K562 (cell line): ENCODE measurements around the gene ZNF45. TPM values are rescaled to one million over a fixed set of nuclear protein-coding genes. Genes with fewer than 3 reads are reported as not detected.

ENCODE experiments used
- CHD4 ChIP-seq: fragments of 200-600 bp; sonication (generic); IDR thresholded peaks from 3 replicates; pipeline ENCODE4 v1.6.1; 2012; ENCODE audit warnings: low read depth, mild to moderate bottlenecking, mixed read lengths, low read length, inconsistent platforms; ENCODE audit not compliant: insufficient read depth, insufficient replicate concordance, poor library complexity, severe bottlenecking
- DDX20 ChIP-seq: fragments of 450-650 bp; IDR thresholded peaks from 2 replicates; pipeline ENCODE4 v1.6.1; 2016; ENCODE audit warnings: missing genetic modification characterization, low read depth, mild to moderate bottlenecking, missing compliant biosample characterization, moderate library complexity
- DIDO1 ChIP-seq: fragments of 450-650 bp; IDR thresholded peaks from 2 replicates; pipeline ENCODE4 v1.6.1; 2016; ENCODE audit warnings: low read depth, missing biosample characterization, missing genetic modification characterization
- E4F1 ChIP-seq: fragments of 250-450 bp; sonication (Bioruptor Pico); IDR thresholded peaks from 2 replicates; pipeline ENCODE4 v1.5.0; 2021; ENCODE audit warnings: mild to moderate bottlenecking, borderline replicate concordance
- EP300 ChIP-seq: IDR thresholded peaks from 2 replicates; pipeline ENCODE4 v1.6.1; 2012; ENCODE audit warnings: low read length, improper control_type of control experiment
- EP400 ChIP-seq: fragments of 450-650 bp; IDR thresholded peaks from 2 replicates; pipeline ENCODE4 v1.6.1; 2017; ENCODE audit warnings: antibody characterized with exemption, mild to moderate bottlenecking, moderate library complexity
- ERF ChIP-seq: fragments of 450-650 bp; formaldehyde crosslinking; IDR thresholded peaks from 2 replicates; pipeline ENCODE4 v1.4.0; 2020; ENCODE audit warnings: mild to moderate bottlenecking, mixed read lengths
- GATAD2B ChIP-seq: fragments of 450-650 bp; IDR thresholded peaks from 2 replicates; pipeline ENCODE4 v1.6.1; 2017; ENCODE audit warnings: mild to moderate bottlenecking, borderline replicate concordance
- IFI16 ChIP-seq: fragments of 250-450 bp; sonication (Bioruptor Pico); IDR thresholded peaks from 2 replicates; pipeline ENCODE4 v2.1.2; 2022; ENCODE audit warnings: mild to moderate bottlenecking, inconsistent platforms
- POLR2AphosphoS2 ChIP-seq: IDR thresholded peaks from 2 replicates; pipeline ENCODE4 v1.6.1; 2012; ENCODE audit warnings: low read length, improper control_type of control experiment
- ZFP1 ChIP-seq: fragments of 450-650 bp; formaldehyde crosslinking; IDR thresholded peaks from 2 replicates; pipeline ENCODE4 v1.4.0; 2020; ENCODE audit warnings: mild to moderate bottlenecking, mixed read lengths
- ZNF318 ChIP-seq, 2 experiments: fragments of 450-650 bp; IDR thresholded peaks; 2 replicates each; pipeline ENCODE4 v1.6.1; 2016; ENCODE audit warnings: mild to moderate bottlenecking in 2 of 2, borderline replicate concordance in 1 of 2, low read depth in 1 of 2, moderate library complexity in 1 of 2
- ZNF41 ChIP-seq: fragments of 250-450 bp; sonication (Bioruptor Pico); conservative IDR thresholded peaks from 2 replicates; pipeline ENCODE4 v1.4.0; 2020; ENCODE audit warnings: mild to moderate bottlenecking
- polyA plus RNA-seq, 8 experiments: library from polyadenylated mRNA; depleted of rRNA in 4 of 8; stranded (reverse) in 5 of 8; unstranded in 3 of 8; fragments of >200 nt; fragmentation: Nextera tagmentation in 2 of 8; fragmentation: Illumina TruSeq in 1 of 8; extraction: Ambion mirVana in 2 of 8; extraction: Trizol in 1 of 8; gene quantifications; 2 replicates each; pipeline versions ENCODE4 v1.2.1 to v1.2.3, GENCODE V29; 2011 to 2014; ENCODE audit warnings: inconsistent platforms in 1 of 8, missing spikeins in 1 of 8
- total RNA-seq, 7 experiments: library from RNA; depleted of rRNA in 6 of 7; stranded (reverse); fragments of >200 nt in 6 of 7; fragmentation: Illumina TruSeq in 2 of 7; extraction: Trizol in 2 of 7; gene quantifications; 2 replicates each; pipeline versions ENCODE4 v1.2.1 to v1.2.3, GENCODE V29; 2011 to 2021; ENCODE audit warnings: low replicate concordance in 1 of 7
- TF ChIP-seq, protein P1 (sequence below): IDR thresholded peaks from 2 replicates; pipeline ENCODE4 v1.6.1; 2012; ENCODE audit warnings: low read depth, low read length, improper control_type of control experiment, borderline replicate concordance

ZNF45 gene
- total and polyA plus RNA-seq, 9 of the 15 experiments (the other 6 are each of a cell fraction or from before 2014, with no cell fraction given): 2.6 to 10.6 (median 9.4) TPM

DNA sequence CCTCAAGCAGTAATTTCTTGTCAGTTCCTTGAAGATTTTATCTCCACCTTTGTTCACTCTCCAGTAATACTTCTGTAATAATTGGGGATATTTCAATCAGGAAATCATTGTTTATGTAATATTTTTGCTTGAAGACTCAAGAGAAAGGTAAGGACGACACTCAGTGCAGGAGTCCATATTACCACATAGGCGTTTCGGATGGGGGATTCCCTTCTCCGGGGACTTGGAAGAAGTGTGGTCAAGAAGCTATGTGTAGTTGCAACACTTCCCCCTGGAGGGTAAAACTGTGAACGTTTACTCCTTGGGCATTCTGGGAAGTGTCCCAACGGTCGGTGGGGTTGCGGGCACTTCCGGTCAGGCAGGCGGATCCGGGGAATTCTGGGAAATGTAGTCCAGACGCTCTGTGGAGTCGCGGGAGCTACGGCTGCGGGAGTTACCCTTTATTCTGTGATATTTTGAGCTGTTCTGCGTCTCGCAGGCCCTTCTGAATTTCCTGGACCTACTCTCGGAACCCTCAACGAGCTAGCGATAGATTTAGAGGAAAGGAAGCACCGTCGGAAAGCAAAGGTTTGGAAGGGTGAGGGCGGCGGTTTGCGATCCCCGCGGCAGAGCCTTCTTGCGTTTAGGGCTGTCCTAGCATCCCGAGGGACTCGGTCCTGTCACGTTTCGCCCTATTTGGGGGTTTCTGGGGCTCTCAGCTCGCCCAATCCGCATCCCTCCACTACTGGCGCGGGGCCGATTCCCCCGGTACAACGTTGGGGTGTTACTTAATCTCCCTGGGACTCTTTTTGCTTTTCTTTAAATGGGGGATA lies 16.0 kb upstream of the ZNF45 start, which contains the start of gene ZNF221 (continued):
- peak; percentile 74 for TF ChIP-seq DIDO1
- no peak for TF ChIP-seq ZFP1 (CRISPR knock-in tag)
- TF ChIP-seq IFI16: no peak
- TF ChIP-seq EP300: peak; percentile 84
- TF ChIP-seq POLR2AphosphoS2: no peak
- TF ChIP-seq ZNF41 (CRISPR knock-in tag): no peak
- TF ChIP-seq CHD4: no peak
- peak; percentile 78 for TF ChIP-seq EP400
- TF ChIP-seq DDX20 (tag): 0 out of 2 replicates have a peak, but pooled peaks have one; percentile 27
- no peak for TF ChIP-seq E4F1 (CRISPR knock-in tag)
- TF ChIP-seq, protein P1, sequence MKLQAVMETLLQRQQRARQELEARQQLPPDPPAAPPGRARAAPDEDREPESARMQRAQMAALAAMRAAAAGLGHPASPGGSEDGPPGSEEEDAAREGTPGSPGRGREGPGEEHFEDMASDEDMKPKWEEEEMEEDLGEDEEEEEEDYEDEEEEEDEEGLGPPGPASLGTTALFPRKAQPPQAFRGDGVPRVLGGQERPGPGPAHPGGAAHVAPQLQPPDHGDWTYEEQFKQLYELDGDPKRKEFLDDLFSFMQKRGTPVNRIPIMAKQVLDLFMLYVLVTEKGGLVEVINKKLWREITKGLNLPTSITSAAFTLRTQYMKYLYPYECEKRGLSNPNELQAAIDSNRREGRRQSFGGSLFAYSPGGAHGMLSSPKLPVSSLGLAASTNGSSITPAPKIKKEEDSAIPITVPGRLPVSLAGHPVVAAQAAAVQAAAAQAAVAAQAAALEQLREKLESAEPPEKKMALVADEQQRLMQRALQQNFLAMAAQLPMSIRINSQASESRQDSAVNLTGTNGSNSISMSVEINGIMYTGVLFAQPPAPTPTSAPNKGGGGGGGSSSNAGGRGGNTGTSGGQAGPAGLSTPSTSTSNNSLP: no peak
- peak in 1 of 2 experiments; percentile 21; a peak in 1 of 4 replicates for TF ChIP-seq ZNF318 (IDR thresholded peaks at IDR 0.05; ENCODE audit: borderline replicate concordance in 1 of 2, low read depth in 1 of 2)
- TF ChIP-seq ERF (CRISPR knock-in tag): peak; percentile 5; the same call in 1 of the 2 replicates
- peak; percentile 43; the same call in 1 of the 2 replicates for TF ChIP-seq GATAD2B
